K562 (cell line): Measurements from ENCODE around the gene SLC43A1. TPM values are rescaled to one million over a fixed set of nuclear protein-coding genes. Genes with fewer than 3 reads are reported as not detected.
A peak's percentile ranks its signal among the peaks of the same experiment; 100 is the strongest.

Experiments used
- CC2D1A ChIP-seq: fragments of 450-650 bp; IDR thresholded peaks from 2 replicates; pipeline ENCODE4 v1.6.1; 2017; ENCODE audit warnings: mild to moderate bottlenecking
- CREB3L1 ChIP-seq: fragments of 450-650 bp; IDR thresholded peaks from 2 replicates; pipeline ENCODE4 v1.6.1; 2014; ENCODE audit warnings: low read depth, mild to moderate bottlenecking, moderate library complexity, borderline replicate concordance
- RAD21 ChIP-seq, 2 experiments: fragments of 250-450 bp in 1 of 2; fragments of 450-650 bp in 1 of 2; sonication (Bioruptor Pico) in 1 of 2; formaldehyde crosslinking in 1 of 2; IDR thresholded peaks in 1 of 2; conservative IDR thresholded peaks in 1 of 2; 2 replicates each; pipeline versions ENCODE4 v1.4.0 to v1.8.0; 2020 to 2022; ENCODE audit warnings: mild to moderate bottlenecking in 2 of 2, moderate library complexity in 1 of 2
- RB1 ChIP-seq: fragments of 450-650 bp; IDR thresholded peaks from 2 replicates; pipeline ENCODE4 v1.6.1; 2017; ENCODE audit warnings: low read depth, mild to moderate bottlenecking
- SMC3 ChIP-seq: conservative IDR thresholded peaks from 2 replicates; pipeline ENCODE4 v1.6.1; 2011; ENCODE audit warnings: low read depth, low read length, improper control_type of control experiment; ENCODE audit not compliant: insufficient read depth
- TFAP4 ChIP-seq: sonication (generic); formaldehyde crosslinking; IDR thresholded peaks from 2 replicates; pipeline ENCODE4 v1.8.0; 2022; ENCODE audit warnings: missing genetic modification reagents, mild to moderate bottlenecking, moderate library complexity, borderline replicate concordance
- ZNF592 ChIP-seq: fragments of 450-650 bp; IDR thresholded peaks from 2 replicates; pipeline ENCODE4 v1.6.1; 2017; ENCODE audit warnings: antibody characterized with exemption, mild to moderate bottlenecking
- polyA plus RNA-seq, 8 experiments: library from polyadenylated mRNA; depleted of rRNA in 4 of 8; stranded (reverse) in 5 of 8; unstranded in 3 of 8; fragments of >200 nt; fragmentation: Nextera tagmentation in 2 of 8; fragmentation: Illumina TruSeq in 1 of 8; extraction: Ambion mirVana in 2 of 8; extraction: Trizol in 1 of 8; gene quantifications; 2 replicates each; pipeline versions ENCODE4 v1.2.1 to v1.2.3, GENCODE V29; 2011 to 2014; ENCODE audit warnings: inconsistent platforms in 1 of 8, missing spikeins in 1 of 8
- total RNA-seq, 7 experiments: library from RNA; depleted of rRNA in 6 of 7; stranded (reverse); fragments of >200 nt in 6 of 7; fragmentation: Illumina TruSeq in 2 of 7; extraction: Trizol in 2 of 7; gene quantifications; 2 replicates each; pipeline versions ENCODE4 v1.2.1 to v1.2.3, GENCODE V29; 2011 to 2021; ENCODE audit warnings: low replicate concordance in 1 of 7

Gene SLC43A1
- total and polyA plus RNA-seq, 9 of the 15 experiments (the other 6 are each of a cell fraction or from before 2014, with no cell fraction given), result 2.6 to 41.8 (median 24.6) TPM

DNA sequence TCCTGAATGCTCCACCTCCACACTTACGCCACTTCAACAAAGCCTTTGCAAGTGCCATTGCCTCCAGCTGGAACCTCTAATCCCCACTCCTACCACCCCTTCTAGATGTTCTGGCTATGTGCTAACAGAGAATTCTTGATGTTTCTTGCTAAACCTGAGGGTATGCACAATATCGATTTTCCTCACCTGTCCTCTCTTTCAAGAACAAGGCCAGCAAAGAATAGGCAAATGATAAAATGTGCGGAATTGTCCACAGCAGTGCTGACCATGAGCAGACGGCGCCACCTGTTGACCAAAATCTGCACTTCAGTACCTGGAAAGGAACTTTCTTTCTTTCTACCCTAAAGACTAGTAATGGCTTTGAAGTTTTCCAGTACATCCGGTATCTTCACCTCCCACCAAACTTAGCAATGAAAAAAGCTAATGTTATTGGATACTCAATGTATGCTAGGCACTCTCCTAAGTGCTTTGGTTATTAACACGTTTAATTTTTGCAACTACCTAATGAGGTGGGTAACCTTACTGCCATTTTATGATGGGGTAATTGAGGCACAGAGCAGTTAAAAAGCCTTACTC lies 11.6 kb upstream of the SLC43A1 start (continued):
- TF ChIP-seq SMC3, result peak; percentile 94
- TF ChIP-seq ZNF592, result peak; percentile 71
- peak; percentile 95 to 96 for TF ChIP-seq RAD21 (CRISPR knock-in tag; conservative IDR thresholded peaks at IDR 0.05 in 1 of 2, IDR thresholded peaks at IDR 0.05 in 1 of 2)
- peak; percentile 85; the same call in 1 of the 2 replicates for TF ChIP-seq CC2D1A
- TF ChIP-seq CREB3L1, result no peak
- peak; percentile 23; the same call in 1 of the 2 replicates for TF ChIP-seq RB1
- TF ChIP-seq TFAP4 (CRISPR knock-in tag), result 0 out of 2 replicates have a peak, but pooled peaks have one; percentile 25
- TF ChIP-seq, all 486 proteins: peak for 38
